LNCaP clone FGC (cell line): Measurements from ENCODE around the gene CNGB1.

ENCODE experiments used
- DNase-seq: peaks from one replicate; pipeline ENCODE4 v3.0.0-alpha.2; 2011; ENCODE audit warnings: low read depth
- H3K4me3 ChIP-seq: 2 replicates; pipeline ENCODE4 v1.5.1; 2011; ENCODE audit warnings: mild to moderate bottlenecking, low read depth, low read length, control low read depth
- TF ChIP-seq, protein P1 (sequence below): IDR thresholded peaks from 2 replicates; pipeline ENCODE4 v1.5.1; 2012; ENCODE audit warnings: mild to moderate bottlenecking; ENCODE audit not compliant: control insufficient read depth, insufficient read depth; ENCODE audit errors: extremely low read depth

The CNGB1 gene

DNA sequence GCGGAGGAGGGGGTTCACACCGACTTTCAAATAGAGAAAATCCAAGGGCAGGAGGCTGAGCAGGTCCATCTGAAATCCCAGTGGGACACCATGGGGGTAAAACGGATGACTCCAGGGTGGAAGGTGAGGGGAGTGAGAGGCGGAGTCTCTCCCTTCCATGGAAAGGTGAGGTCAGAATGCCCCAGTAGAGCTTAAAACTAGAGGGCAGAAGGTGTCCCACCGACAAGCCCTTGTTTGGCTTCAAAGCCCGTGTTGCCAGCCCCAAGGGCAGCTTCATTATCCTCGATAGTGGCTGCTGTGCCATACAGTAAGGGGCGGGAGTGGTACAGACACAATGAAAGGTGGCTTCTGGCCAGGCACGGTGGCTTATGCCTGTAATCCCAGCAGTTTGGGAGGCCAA lies 55.7 kb downstream of the CNGB1 start:
- TF ChIP-seq, protein P1, sequence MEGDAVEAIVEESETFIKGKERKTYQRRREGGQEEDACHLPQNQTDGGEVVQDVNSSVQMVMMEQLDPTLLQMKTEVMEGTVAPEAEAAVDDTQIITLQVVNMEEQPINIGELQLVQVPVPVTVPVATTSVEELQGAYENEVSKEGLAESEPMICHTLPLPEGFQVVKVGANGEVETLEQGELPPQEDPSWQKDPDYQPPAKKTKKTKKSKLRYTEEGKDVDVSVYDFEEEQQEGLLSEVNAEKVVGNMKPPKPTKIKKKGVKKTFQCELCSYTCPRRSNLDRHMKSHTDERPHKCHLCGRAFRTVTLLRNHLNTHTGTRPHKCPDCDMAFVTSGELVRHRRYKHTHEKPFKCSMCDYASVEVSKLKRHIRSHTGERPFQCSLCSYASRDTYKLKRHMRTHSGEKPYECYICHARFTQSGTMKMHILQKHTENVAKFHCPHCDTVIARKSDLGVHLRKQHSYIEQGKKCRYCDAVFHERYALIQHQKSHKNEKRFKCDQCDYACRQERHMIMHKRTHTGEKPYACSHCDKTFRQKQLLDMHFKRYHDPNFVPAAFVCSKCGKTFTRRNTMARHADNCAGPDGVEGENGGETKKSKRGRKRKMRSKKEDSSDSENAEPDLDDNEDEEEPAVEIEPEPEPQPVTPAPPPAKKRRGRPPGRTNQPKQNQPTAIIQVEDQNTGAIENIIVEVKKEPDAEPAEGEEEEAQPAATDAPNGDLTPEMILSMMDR = no peak
- no peak overlapping the region for H3K4me3 ChIP-seq
- DNase-seq = no peak

DNA sequence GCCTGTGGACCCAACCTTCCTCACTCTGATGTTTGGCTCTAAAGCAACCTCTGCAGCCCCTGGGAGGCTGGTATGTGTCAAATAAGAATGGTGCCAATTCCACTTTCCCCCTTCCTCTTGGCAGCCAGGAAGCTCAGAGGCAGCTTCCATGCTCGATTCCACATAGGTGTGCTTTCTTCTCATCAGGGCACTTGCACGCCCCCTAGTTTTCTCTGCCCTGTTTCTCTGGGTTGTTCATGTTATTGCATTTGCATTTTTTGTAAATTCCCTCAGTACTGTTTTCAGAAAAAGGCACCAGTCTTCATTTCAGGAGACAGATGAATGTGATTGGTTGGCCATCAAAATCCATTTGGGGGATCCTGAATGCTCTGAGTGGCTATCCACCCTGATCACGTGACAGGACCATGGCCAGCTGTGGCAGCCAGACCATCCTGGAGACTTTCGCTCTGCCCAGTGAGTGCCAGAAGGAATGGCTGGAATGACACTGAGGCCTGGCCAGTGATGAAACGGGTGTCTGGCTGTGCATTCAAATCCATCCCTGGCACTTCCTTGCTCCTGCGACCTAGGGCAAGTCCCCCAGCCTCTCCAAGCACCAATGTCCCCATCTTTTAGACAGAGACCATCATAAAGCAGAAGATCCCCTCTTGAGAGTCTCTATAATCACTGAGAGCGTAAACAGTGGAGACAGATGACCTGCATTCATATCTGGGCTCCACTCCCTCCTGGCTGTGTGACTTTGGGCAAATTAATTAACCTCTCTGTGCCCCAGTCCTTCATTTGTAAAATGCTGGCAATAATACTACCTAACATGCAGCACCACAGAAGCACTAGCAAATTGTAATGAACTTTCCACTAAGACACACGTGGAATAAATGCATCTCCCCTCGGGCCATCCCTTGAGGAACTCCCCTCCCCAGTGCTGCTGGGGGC lies 56.4 kb downstream of the CNGB1 start:
- TF ChIP-seq, protein P1 = no peak
- DNase-seq = no peak
- no peak overlapping the region for H3K4me3 ChIP-seq

DNA sequence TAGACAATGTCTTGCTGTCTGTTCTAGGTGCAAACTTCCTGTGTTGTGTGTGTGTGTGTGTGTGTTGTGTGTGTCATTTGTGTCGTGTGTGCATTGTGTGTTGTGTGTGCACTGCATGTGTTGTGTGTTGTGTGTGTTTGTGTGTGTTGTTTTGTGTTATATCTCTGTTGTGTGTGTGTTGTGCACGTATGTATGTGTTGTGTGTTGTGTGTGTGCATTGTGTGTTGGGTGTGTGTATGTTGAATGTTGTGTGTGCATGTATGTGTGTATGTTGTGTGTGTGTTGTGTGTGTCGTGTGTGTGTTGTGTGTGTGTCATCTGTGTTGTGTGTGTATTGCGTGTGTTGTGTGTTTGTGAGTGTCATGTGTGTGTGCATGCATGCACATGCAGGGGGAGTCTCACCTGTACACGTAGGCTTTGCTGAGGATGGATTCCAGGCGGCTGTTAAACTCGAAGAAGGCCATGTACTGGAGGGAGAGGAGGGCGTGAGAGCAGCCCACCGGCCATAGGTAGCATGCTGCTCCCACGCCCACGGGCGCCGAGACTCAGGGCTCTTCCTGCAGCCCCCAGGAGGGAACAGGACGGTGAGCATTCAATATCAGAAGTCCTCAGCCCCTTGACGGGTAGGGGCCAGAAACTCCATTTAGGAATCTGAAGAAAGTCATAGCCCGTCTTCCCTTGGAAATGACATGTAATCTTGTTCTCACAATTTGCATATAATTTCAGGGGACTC lies 58.2 kb downstream of the CNGB1 start:
- H3K4me3 ChIP-seq = no peak overlapping the region
- TF ChIP-seq, protein P1 = no peak
- no peak for DNase-seq

DNA sequence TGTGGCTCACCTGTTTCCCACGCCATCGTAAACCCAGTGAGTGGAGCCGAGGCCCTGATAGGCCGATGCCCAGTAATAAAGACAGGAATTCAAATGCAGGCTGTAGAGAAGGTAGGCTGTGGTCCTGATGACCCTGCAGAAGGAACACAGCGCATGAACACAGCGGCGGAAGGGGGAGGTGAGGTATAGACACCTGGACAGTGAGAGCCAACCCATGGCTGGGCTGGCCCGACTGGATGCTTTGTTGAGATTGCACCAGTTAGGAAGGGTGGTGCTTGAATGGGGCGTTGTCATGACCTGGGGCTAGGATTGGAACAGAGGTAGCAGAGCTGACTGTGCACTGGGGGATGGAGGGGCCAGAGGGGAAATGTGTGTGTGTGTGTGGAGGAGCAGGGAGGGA lies 59.2 kb downstream of the CNGB1 start:
- H3K4me3 ChIP-seq = no peak overlapping the region
- no peak for DNase-seq
- TF ChIP-seq, protein P1 = no peak

DNA sequence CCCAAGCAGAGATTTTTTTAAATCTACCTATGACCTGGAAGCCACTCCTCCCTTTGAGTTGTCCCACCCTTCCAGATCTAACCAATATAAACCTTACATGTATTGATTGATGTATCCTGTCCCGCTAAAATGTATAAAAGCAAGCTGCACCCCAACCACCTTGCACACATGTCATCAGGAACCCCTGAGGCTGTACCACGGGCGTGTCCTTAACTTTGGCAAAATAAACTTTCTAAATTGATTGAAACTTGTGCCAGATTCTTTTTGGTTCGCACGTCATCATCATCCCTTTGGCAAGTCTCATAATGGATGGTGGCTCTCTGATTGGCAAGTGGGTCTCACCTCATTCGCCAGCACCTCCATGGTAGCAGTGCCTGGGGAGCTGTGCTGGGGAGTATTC lies 60.2 kb downstream of the CNGB1 start:
- H3K4me3 ChIP-seq = no peak overlapping the region
- DNase-seq = no peak
- TF ChIP-seq, protein P1 = no peak

DNA sequence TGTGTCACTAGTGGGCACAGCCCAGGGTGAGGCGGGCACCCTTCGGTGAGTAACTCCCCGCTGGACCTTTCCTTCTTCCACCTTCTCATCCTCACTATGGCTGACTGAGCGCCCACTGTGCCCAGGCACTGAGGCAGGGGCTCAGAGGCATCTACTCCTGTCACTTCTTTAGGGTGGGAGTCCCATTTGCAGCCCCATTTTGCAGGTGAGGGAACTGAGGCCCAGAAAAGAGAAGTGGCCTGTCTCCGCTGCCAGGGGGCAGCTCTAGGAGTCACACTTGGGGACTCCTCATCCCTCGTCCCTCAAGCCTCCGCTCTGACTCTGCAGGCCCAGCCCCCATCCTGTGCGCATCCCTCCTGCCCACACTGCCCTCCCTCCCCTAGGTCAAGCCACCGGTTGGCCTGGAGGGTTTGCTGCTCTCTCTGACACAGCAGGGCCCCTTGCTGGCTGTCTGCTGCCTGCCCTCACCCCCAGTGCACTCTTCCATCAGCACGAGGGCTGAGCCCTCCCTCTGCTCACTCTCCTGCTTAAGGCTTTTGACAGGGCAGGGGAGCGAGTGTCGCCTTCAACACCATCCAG lies 62.4 kb downstream of the CNGB1 start:
- H3K4me3 ChIP-seq = no peak overlapping the region
- TF ChIP-seq, protein P1 = no peak
- no peak for DNase-seq
